KMS-11 (cell line): ENCODE results near the gene NAGS.

Source experiments
- H2AFZ ChIP-seq: fragments of 200-600 bp; sonication (generic); 2 replicates; pipeline ENCODE4 v1.6.1; 2016; ENCODE audit warnings: antibody characterized with exemption, mixed run types, low read depth
- H3K27ac ChIP-seq: fragments of 200-600 bp; sonication (generic); 2 replicates; pipeline ENCODE4 v1.6.1; 2016; ENCODE audit warnings: mild to moderate bottlenecking, mixed run types
- H3K27me3 ChIP-seq: fragments of 200-600 bp; sonication (generic); 2 replicates; pipeline ENCODE4 v1.6.1; 2017; ENCODE audit warnings: mild to moderate bottlenecking, low read depth, mixed run types, moderate library complexity; ENCODE audit not compliant: insufficient read depth
- H3K36me3 ChIP-seq: fragments of 200-600 bp; sonication (generic); 2 replicates; pipeline ENCODE4 v1.6.1; 2017; ENCODE audit warnings: mild to moderate bottlenecking, mixed run types; ENCODE audit not compliant: insufficient read depth
- H3K4me1 ChIP-seq: fragments of 200-600 bp; sonication (generic); 2 replicates; pipeline ENCODE4 v1.6.1; 2016; ENCODE audit warnings: mild to moderate bottlenecking, low read depth, mixed run types; ENCODE audit not compliant: poor library complexity, severe bottlenecking
- H3K4me2 ChIP-seq: fragments of 200-600 bp; sonication (generic); 2 replicates; pipeline ENCODE4 v1.7.0; 2016; ENCODE audit warnings: mild to moderate bottlenecking, mixed run types
- H3K4me3 ChIP-seq: fragments of 200-600 bp; sonication (generic); IDR thresholded peaks from 2 replicates; pipeline ENCODE4 v1.6.1; 2017; ENCODE audit warnings: low read depth, low read length, mixed read lengths; ENCODE audit not compliant: insufficient read depth
- H3K79me2 ChIP-seq: fragments of 200-600 bp; sonication (generic); 2 replicates; pipeline ENCODE4 v1.6.1; 2016; ENCODE audit warnings: low read depth, mixed run types; ENCODE audit not compliant: insufficient read depth
- H3K9ac ChIP-seq: fragments of 200-600 bp; sonication (generic); 2 replicates; pipeline ENCODE4 v1.6.1; 2016; ENCODE audit warnings: mild to moderate bottlenecking, mixed run types
- H4K20me1 ChIP-seq: fragments of 200-600 bp; sonication (generic); 2 replicates; pipeline ENCODE4 v1.6.1; 2016; ENCODE audit warnings: mild to moderate bottlenecking, mixed run types; ENCODE audit not compliant: insufficient read depth
- CTCF ChIP-seq: fragments of 200-600 bp; sonication (generic); conservative IDR thresholded peaks from 2 replicates; pipeline ENCODE4 v1.6.1; 2017; ENCODE audit warnings: low read depth, mild to moderate bottlenecking, antibody characterized with exemption, low read length, moderate library complexity, mixed read lengths

NAGS gene

GRCh38 chr17:43983515-43984411 is 20.7 kb upstream of the NAGS start:
- Histone ChIP-seq H3K27ac (no peak overlapping the region), H3K36me3 (no peaks in the 10 kb centered on the region), H4K20me1 (no peaks in the 10 kb centered on the region), H3K27me3 (no peaks in the 10 kb centered on the region), H3K9ac (no peak overlapping the region), H2AFZ (no peak overlapping the region), H3K4me2 (no peak overlapping the region), H3K4me1 (no peaks in the 10 kb centered on the region), H3K79me2 (no peaks in the 10 kb centered on the region), H3K4me3 (no peak overlapping the region)
- TF ChIP-seq CTCF: no peak

GRCh38 chr17:43984521-43984920 is 19.9 kb upstream of the NAGS start:
- no peaks in the 10 kb centered on the region for H3K27me3 ChIP-seq
- H2AFZ ChIP-seq: no peak overlapping the region
- no peak for TF ChIP-seq CTCF
- no peak overlapping the region for H3K4me3 ChIP-seq
- no peak overlapping the region for H3K9ac ChIP-seq
- no peaks in the 10 kb centered on the region for H3K79me2 ChIP-seq
- H4K20me1 ChIP-seq: no peaks in the 10 kb centered on the region
- H3K4me2 ChIP-seq: no peak overlapping the region
- H3K36me3 ChIP-seq: no peaks in the 10 kb centered on the region
- H3K4me1 ChIP-seq: no peaks in the 10 kb centered on the region
- no peak overlapping the region for H3K27ac ChIP-seq

- Histone ChIP-seq H3K9ac (no peak overlapping the region), H3K36me3 (no peaks in the 10 kb centered on the region), H3K4me3 (no peak overlapping the region), H3K4me1 (no peaks in the 10 kb centered on the region), H2AFZ (no peak overlapping the region), H4K20me1 (no peaks in the 10 kb centered on the region), H3K79me2 (no peaks in the 10 kb centered on the region), H3K27ac (no peak overlapping the region), H3K4me2 (no peak overlapping the region), H3K27me3 (no peaks in the 10 kb centered on the region)
- TF ChIP-seq CTCF: no peak
Observed at GRCh38 chr17:43986225-43986981, 18.0 kb upstream of the NAGS start.

GRCh38 chr17:43987131-43988021 is 17.0 kb upstream of the NAGS start:
- no peak overlapping the region for H3K4me2 ChIP-seq
- no peaks in the 10 kb centered on the region for H3K79me2 ChIP-seq
- no peak overlapping the region for H3K27ac ChIP-seq
- no peak for TF ChIP-seq CTCF
- no peaks in the 10 kb centered on the region for H4K20me1 ChIP-seq
- no peaks in the 10 kb centered on the region for H3K27me3 ChIP-seq
- H3K4me1 ChIP-seq: no peaks in the 10 kb centered on the region
- no peak overlapping the region for H3K4me3 ChIP-seq
- H3K36me3 ChIP-seq: no peaks in the 10 kb centered on the region
- H2AFZ ChIP-seq: no peak overlapping the region
- H3K9ac ChIP-seq: no peak overlapping the region
